SH-SY5Y (cell line): Measurements from ENCODE around the gene PSTK.

Experiments used
- GATA2 ChIP-seq: IDR thresholded peaks from 2 replicates; pipeline ENCODE4 v1.6.1; 2011; ENCODE audit warnings: mild to moderate bottlenecking, low read depth, low read length
- GATA3 ChIP-seq: IDR thresholded peaks from 2 replicates; pipeline ENCODE4 v1.6.1; 2011; ENCODE audit warnings: low read depth, mild to moderate bottlenecking, low read length, moderate library complexity

- TF ChIP-seq GATA2 (no peak), GATA3 (no peak)
Observed at GRCh38 chr10:122999347-122999746, 19.1 kb downstream of the PSTK start.
